Transverse colon (tissue), 4 donors: Measurements from ENCODE around the gene MSI2.

Experiments used
- EP300 ChIP-seq: sonication (generic); formaldehyde crosslinking; IDR thresholded peaks from one replicate; pipeline ENCODE4 v1.6.1; 2017; ENCODE audit warnings: antibody characterized with exemption, low read depth
- POLR2A ChIP-seq: fragments of 450-650 bp; IDR thresholded peaks from one replicate; pipeline ENCODE4 v1.6.1; 2016; ENCODE audit warnings: antibody characterized with exemption, mild to moderate bottlenecking, moderate library complexity
- POLR2AphosphoS5 ChIP-seq, 3 donors: sonication (generic); formaldehyde crosslinking; IDR thresholded peaks; one replicate each; pipeline ENCODE4 v1.6.1; 2016; ENCODE audit warnings: antibody characterized with exemption in 3 of 3
- TF ChIP-seq, protein P1 (sequence below), 5 experiments: fragments of 200-600 bp in 3 of 5; fragments of 450-650 bp in 2 of 5; sonication (generic) in 3 of 5; IDR thresholded peaks; 1 replicate in 2 of 5; 2 replicates in 3 of 5; pipeline ENCODE4 v1.5.1; 2016 to 2017; ENCODE audit warnings: antibody characterized with exemption in 5 of 5, inconsistent platforms in 3 of 5, mild to moderate bottlenecking in 2 of 5, moderate library complexity in 1 of 5

DNA sequence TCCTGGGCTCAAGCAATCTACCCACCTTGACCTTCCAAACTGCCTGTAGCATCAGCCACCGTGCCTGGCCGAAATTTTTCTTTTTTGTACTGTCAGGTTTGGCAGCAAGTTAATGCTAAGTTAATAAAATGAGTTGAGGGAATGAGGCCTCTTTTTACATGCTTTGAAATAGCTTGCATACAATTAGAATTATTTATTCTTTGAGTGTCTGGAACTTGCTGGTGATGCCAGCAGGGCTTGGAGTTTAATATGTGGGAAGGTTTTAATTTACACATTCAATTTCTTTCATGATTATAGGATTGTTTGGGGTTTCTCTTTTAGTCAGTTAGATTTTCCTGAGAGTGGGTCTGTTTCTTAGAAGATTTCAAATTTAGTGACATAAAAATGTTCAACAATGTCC lies 31.2 kb upstream of the MSI2 start:
- TF ChIP-seq, protein P1, sequence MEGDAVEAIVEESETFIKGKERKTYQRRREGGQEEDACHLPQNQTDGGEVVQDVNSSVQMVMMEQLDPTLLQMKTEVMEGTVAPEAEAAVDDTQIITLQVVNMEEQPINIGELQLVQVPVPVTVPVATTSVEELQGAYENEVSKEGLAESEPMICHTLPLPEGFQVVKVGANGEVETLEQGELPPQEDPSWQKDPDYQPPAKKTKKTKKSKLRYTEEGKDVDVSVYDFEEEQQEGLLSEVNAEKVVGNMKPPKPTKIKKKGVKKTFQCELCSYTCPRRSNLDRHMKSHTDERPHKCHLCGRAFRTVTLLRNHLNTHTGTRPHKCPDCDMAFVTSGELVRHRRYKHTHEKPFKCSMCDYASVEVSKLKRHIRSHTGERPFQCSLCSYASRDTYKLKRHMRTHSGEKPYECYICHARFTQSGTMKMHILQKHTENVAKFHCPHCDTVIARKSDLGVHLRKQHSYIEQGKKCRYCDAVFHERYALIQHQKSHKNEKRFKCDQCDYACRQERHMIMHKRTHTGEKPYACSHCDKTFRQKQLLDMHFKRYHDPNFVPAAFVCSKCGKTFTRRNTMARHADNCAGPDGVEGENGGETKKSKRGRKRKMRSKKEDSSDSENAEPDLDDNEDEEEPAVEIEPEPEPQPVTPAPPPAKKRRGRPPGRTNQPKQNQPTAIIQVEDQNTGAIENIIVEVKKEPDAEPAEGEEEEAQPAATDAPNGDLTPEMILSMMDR (IDR thresholded peaks at IDR 0.05): no peak
- TF ChIP-seq POLR2AphosphoS5 (IDR thresholded peaks at IDR 0.05) (no peak), POLR2A (no peak), EP300 (no peak)
